ENCODE measurements around the gene GRHL1. TPM values are rescaled to one million over a fixed set of nuclear protein-coding genes. Genes with fewer than 3 reads are reported as not detected.
A peak's percentile ranks its signal among the peaks of the same experiment; 100 is the strongest.

Gene GRHL1
- total and polyA plus RNA-seq, 10 donors = 0.20 to 3.0 (median 1.2) TPM

DNA sequence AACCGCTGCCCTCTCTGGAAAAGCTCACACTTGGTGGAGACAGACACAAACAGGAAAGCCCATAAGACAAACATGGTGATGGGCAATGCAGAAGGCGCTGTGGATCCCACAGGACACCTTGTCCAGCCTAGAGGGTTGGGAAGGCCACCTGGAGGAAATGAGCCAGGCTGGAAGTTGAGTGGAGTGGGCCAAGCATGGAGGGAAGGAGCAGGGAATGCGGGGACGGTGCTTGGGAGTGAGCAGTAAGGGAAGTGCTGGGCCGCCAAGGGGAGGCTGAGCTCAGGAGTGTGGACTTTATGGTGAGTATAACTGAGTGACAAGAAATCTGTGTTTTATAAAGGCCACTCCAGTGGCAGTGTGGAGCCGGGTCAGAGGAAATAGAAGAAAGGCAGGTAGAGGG lies 2.8 kb upstream of the GRHL1 start:
- peaks cover 0 to 65% (median 10%) of the 10 kb centered on the region in 7 donors for H3K27me3 ChIP-seq (replicated peaks in 1 of 7)

DNA sequence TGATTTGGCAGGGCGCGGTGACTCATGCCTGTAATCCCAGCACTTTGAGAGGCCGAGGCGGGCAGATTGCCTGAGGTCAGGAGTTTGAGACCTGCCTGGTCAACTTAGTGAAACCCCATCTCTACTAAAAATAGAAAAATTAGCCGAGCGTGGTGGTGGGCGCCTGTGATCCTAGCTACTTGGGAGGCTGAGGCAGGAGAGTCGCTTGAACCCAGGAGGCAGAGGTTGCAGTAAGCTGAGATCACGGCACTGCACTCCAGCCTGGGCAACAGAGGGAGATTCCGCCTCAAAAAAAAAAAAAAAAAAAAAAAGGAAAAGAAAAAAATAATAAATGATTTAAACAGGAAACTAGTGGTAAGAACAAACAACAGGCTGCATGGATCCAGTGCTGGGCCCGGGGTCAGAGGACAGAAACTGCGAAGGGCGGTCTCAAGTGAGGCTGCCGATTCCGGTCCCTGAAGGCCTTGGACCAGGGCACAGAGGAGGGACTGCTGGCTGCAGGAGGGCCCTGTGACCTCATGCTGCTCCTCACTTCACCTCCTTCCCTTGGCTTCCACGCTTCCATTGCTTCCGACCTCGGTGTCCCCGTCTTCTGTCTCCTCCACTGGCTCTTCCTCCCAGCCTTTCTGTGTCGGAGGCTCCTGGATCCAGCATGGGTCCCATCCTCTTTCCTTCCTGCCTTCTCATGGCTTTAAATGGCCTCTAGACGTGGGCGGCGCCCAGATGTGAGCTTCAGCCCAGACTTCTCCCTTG lies 2.1 kb upstream of the GRHL1 start:
- DNase-seq = no peak
- H3K4me1 ChIP-seq = peaks cover 4 to 27% (median 19%) of the 10 kb centered on the region in 6 donors
- intact Hi-C loops (cut with DNase I; ENCODE audit: low total_unique reads) = loop anchor here (10.0 kb wide), 1 partner anchor 105 kb away; the partner anchor contains the start of gene TAF1B
- H3K27ac ChIP-seq = peak overlapping the region in 3 of 8 donors; percentile 83 to 88 (median 87)
- TF ChIP-seq POLR2A (IDR thresholded peaks at IDR 0.05) (no peak), POLR2AphosphoS5 (IDR thresholded peaks at IDR 0.05) (peak in 2 of 3 donors; percentile 20 to 63)
- no peaks in the 10 kb centered on the region for H3K9me3 ChIP-seq
- H3K36me3 ChIP-seq = no peaks in the 10 kb centered on the region
- peaks cover 0 to 64% (median 10%) of the 10 kb centered on the region in 7 donors for H3K27me3 ChIP-seq (replicated peaks in 1 of 7)
- H3K4me3 ChIP-seq = no peak overlapping the region
- WGBS, 5 donors = 70 to 89% (median 78%) methylated on average over 22 to 23 of the region's 23 CpGs

More for the DNA sequence above, 2.8 kb upstream of the GRHL1 start:
- intact Hi-C loops (cut with DNase I; ENCODE audit: low total_unique reads) = loop anchor here (10.0 kb wide), 1 partner anchor 104 kb away; the partner anchor contains the start of gene TAF1B
- Histone ChIP-seq H3K4me1 (peaks cover 4 to 27% (median 19%) of the 10 kb centered on the region in 6 donors), H3K4me3 (no peak overlapping the region), H3K36me3 (no peaks in the 10 kb centered on the region), H3K27ac (peak overlapping the region in 1 of 8 donors; percentile 25), H3K9me3 (no peaks in the 10 kb centered on the region)
- TF ChIP-seq POLR2A (IDR thresholded peaks at IDR 0.05) (no peak), POLR2AphosphoS5 (IDR thresholded peaks at IDR 0.05) (no peak)
- TF ChIP-seq, protein P1, sequence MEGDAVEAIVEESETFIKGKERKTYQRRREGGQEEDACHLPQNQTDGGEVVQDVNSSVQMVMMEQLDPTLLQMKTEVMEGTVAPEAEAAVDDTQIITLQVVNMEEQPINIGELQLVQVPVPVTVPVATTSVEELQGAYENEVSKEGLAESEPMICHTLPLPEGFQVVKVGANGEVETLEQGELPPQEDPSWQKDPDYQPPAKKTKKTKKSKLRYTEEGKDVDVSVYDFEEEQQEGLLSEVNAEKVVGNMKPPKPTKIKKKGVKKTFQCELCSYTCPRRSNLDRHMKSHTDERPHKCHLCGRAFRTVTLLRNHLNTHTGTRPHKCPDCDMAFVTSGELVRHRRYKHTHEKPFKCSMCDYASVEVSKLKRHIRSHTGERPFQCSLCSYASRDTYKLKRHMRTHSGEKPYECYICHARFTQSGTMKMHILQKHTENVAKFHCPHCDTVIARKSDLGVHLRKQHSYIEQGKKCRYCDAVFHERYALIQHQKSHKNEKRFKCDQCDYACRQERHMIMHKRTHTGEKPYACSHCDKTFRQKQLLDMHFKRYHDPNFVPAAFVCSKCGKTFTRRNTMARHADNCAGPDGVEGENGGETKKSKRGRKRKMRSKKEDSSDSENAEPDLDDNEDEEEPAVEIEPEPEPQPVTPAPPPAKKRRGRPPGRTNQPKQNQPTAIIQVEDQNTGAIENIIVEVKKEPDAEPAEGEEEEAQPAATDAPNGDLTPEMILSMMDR (IDR thresholded peaks at IDR 0.05 in 8 of 11, conservative IDR thresholded peaks at IDR 0.05 in 3 of 11) = no peak
- DNase-seq = no peak
- WGBS, 5 donors = 87 to 94% (median 89%) methylated on average over 5 to 6 of the region's 6 CpGs

DNA sequence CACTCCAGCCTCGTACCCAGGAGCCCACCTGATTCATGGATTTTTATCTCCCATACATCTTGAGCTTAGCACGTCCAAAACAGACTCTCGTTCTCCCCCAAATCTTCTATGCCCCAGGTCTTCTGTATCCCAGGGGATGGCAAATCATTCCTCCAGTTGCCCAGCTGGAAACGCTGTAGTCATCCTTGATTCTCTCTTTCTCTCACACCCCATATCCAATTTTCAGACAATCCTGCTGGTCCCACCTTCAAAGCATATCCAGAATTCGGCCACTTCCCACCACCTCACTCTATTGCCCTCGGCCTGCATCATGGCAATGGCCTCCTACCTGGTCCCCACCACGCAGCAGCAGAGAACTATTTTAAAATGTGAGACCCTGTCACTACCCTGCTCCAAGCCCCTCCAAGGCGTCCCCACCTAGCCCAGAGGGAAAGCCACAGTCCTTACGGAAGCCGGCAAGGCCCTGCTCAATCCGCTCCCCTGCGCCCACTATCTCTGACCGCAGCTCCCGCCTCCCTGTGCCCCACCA lies 1.4 kb upstream of the GRHL1 start:
- H3K27me3 ChIP-seq (replicated peaks in 1 of 7) = peaks cover 0 to 64% (median 10%) of the 10 kb centered on the region in 7 donors
- no peaks in the 10 kb centered on the region for H3K9me3 ChIP-seq
- peak overlapping the region in 2 of 8 donors; percentile 77 to 92 for H3K4me3 ChIP-seq
- H3K36me3 ChIP-seq = no peaks in the 10 kb centered on the region
- H3K27ac ChIP-seq = peak overlapping the region in 3 of 8 donors; percentile 83 to 88 (median 87)
- TF ChIP-seq POLR2AphosphoS5 (IDR thresholded peaks at IDR 0.05) = no peak
- TF ChIP-seq, protein P1 (IDR thresholded peaks at IDR 0.05 in 8 of 11, conservative IDR thresholded peaks at IDR 0.05 in 3 of 11) = no peak
- no peak for TF ChIP-seq POLR2A (IDR thresholded peaks at IDR 0.05)
- 88 to 94% (median 91%) methylated on average over 14 of the region's 14 CpGs for WGBS, 5 donors
- no peak for DNase-seq
- intact Hi-C loops (cut with DNase I; ENCODE audit: low total_unique reads) = loop anchor here (10.0 kb wide), 2 partner anchors 105 to 135 kb away; partner anchors contain the start of gene TAF1B
- H3K4me1 ChIP-seq = peaks cover 4 to 27% (median 19%) of the 10 kb centered on the region in 6 donors

DNA sequence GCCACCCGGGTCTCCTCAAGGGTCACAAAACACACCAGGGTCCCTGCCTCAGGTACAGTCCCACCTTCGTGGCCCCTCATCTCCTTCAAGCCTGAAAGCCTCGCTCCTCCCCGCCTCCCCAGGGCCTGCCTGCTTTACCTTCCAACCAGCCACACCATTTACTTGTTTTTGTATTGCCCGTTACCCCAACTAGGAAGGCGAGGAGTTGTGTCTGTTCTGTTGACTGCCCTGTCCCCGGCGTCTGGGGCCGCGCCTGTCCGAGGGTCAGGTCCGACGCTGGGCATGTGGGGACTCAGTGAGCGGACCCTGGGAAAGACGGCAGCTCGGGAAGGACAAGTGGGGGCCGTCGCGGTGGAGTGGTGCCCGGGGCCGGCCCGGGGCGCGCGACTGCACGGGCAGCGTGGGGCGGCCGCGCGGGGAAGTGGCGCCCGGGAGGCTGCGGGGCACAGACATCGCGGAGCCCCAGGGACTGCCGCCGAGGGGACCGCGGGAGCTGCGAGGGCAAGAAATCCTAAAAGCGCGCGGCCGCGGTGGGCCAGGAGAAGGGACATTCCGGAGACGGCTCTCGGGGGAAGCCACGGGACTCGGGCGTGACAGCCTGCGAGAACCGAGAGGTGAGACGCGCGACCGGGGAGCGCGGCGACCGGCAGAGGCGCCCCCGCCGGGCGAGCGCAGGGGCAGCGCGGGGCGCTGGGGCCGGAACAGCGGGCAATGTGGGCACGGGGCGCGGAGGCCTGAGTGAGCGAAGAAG lies 797 bp upstream of the GRHL1 start:
- DNase-seq = peak; percentile 91
- Histone ChIP-seq H3K27me3 (replicated peaks in 1 of 7) (peaks cover 0 to 64% (median 10%) of the 10 kb centered on the region in 7 donors), H3K4me3 (peak overlapping the region; percentile 46 to 92 (median 74)), H3K27ac (peak overlapping the region; percentile 33 to 88 (median 78)), H3K9me3 (no peaks in the 10 kb centered on the region), H3K36me3 (no peaks in the 10 kb centered on the region), H3K4me1 (peaks cover 4 to 27% (median 19%) of the 10 kb centered on the region in 6 donors)
- 7 to 20% (median 9%) methylated on average over 25 to 76 of the region's 76 CpGs for WGBS, 5 donors
- intact Hi-C loops (cut with DNase I; ENCODE audit: low total_unique reads) = loop anchor here (10.0 kb wide), 1 partner anchor 136 kb away; no protein-coding TSS in a partner anchor
- TF ChIP-seq, protein P1 (IDR thresholded peaks at IDR 0.05 in 8 of 11, conservative IDR thresholded peaks at IDR 0.05 in 3 of 11) = peak in 1 of 11 experiments; percentile 33
- TF ChIP-seq POLR2A (IDR thresholded peaks at IDR 0.05) (no peak), POLR2AphosphoS5 (IDR thresholded peaks at IDR 0.05) (no peak)
